Activated gamma-delta T cell treated with Interleukin-2 at 50 U/mL for 16 hours (primary cell): ENCODE results near the gene ADAMTSL4.
"Not testable (repeated sequence)": the region's sequence is repeated elsewhere in the genome, so short reads cannot be mapped to it uniquely, and the experiment has no call there.

ENCODE experiments used
- DNase-seq: peaks from one replicate; pipeline ENCODE4 v3.0.0-alpha.2; 2020

The ADAMTSL4 gene

GRCh38 chr1:150567717-150568593 is 18.7 kb downstream of the ADAMTSL4 start:
- DNase-seq, result peak; percentile 38

- DNase-seq, result no peak
These were observed 19.4 kb downstream of the ADAMTSL4 start for GRCh38 chr1:150568594-150568966.

- no peak for DNase-seq
These were observed 23.9 kb downstream of the ADAMTSL4 start for GRCh38 chr1:150572918-150573647.

GRCh38 chr1:150573648-150574071 is 24.5 kb downstream of the ADAMTSL4 start:
- DNase-seq, result not testable (repeated sequence)

GRCh38 chr1:150574260-150575071 is 25.3 kb downstream of the ADAMTSL4 start:
- no peak for DNase-seq

- no peak for DNase-seq
These were observed 25.9 kb downstream of the ADAMTSL4 start for GRCh38 chr1:150575072-150575489.

- DNase-seq, result no peak
These were observed 26.5 kb downstream of the ADAMTSL4 start for GRCh38 chr1:150575518-150576366.

GRCh38 chr1:150576367-150576711 is 27.1 kb downstream of the ADAMTSL4 start:
- no peak for DNase-seq

- DNase-seq, result no peak
These were observed 27.8 kb downstream of the ADAMTSL4 start for GRCh38 chr1:150576794-150577556.

GRCh38 chr1:150577557-150578271 is 28.5 kb downstream of the ADAMTSL4 start:
- DNase-seq, result no peak

- DNase-seq, result peak; percentile 27
These were observed 29.3 kb downstream of the ADAMTSL4 start for GRCh38 chr1:150578272-150579109.

- DNase-seq, result peak; percentile 83
These were observed 30.1 kb downstream of the ADAMTSL4 start, which contains the start of gene MCL1 for GRCh38 chr1:150579110-150579944. MCL1 (minus strand) TSS chr1:150579610; CDS start chr1:150579530, 80 bp downstream.

GRCh38 chr1:150579945-150580642 is 30.9 kb downstream of the ADAMTSL4 start:
- DNase-seq, result no peak

GRCh38 chr1:150580966-150581365 is 31.8 kb downstream of the ADAMTSL4 start:
- not testable (repeated sequence) for DNase-seq

GRCh38 chr1:150581437-150581836 is 32.2 kb downstream of the ADAMTSL4 start:
- DNase-seq, result not testable (repeated sequence)

- not testable (repeated sequence) for DNase-seq
These were observed 32.8 kb downstream of the ADAMTSL4 start for GRCh38 chr1:150581962-150582361.

- no peak for DNase-seq
These were observed 33.2 kb downstream of the ADAMTSL4 start for GRCh38 chr1:150582371-150582770.
